Thymus (tissue), 11 donors: ENCODE measurements around the gene TMEM147. TPM values are rescaled to one million over a fixed set of nuclear protein-coding genes. Genes with fewer than 3 reads are reported as not detected.

ENCODE experiments used
- DNase-seq, 9 donors: peaks; one replicate each; pipeline ENCODE4 v3.0.0-alpha.2; 2013; ENCODE audit warnings: low spot score in 9 of 9, low read depth in 6 of 9, missing footprints in 1 of 9
- H3K27ac ChIP-seq, 2 donors: one replicate each; pipeline ENCODE4 v1.5.1; 2013; ENCODE audit warnings: control low read depth in 1 of 2, low read depth in 1 of 2, low read length in 1 of 2, mild to moderate bottlenecking in 1 of 2, moderate library complexity in 1 of 2
- H3K27me3 ChIP-seq, 2 donors: one replicate each; pipeline ENCODE4 v1.5.1; 2013; ENCODE audit warnings: low read length in 1 of 2; ENCODE audit not compliant: control insufficient read depth in 2 of 2, insufficient read depth in 1 of 2
- H3K36me3 ChIP-seq, 2 donors: one replicate each; pipeline ENCODE4 v1.5.1; 2013; ENCODE audit warnings: low read length in 1 of 2, mild to moderate bottlenecking in 1 of 2, moderate library complexity in 1 of 2; ENCODE audit not compliant: control insufficient read depth in 2 of 2, insufficient read depth in 2 of 2
- H3K4me1 ChIP-seq, 2 donors: one replicate each; pipeline ENCODE4 v1.5.1; 2013; ENCODE audit warnings: low read length in 2 of 2; ENCODE audit not compliant: control insufficient read depth in 2 of 2, insufficient read depth in 2 of 2
- H3K4me3 ChIP-seq, 2 donors: one replicate each; pipeline ENCODE4 v1.5.1; 2013; ENCODE audit warnings: low read length in 2 of 2, control low read depth in 1 of 2, mild to moderate bottlenecking in 1 of 2
- H3K9me3 ChIP-seq, 2 donors: one replicate each; pipeline ENCODE4 v1.5.1; 2013; ENCODE audit warnings: low read length in 1 of 2, mild to moderate bottlenecking in 1 of 2; ENCODE audit not compliant: control insufficient read depth in 2 of 2, insufficient read depth in 1 of 2
- WGBS: extraction: QIAGEN DNeasy Blood & Tissue Kit; methylation state at CpG from one replicate; pipeline ENCODE4 v1.1.7; 2013; 5-methylcytosine and 5-hydroxymethylcytosine counted together
- polyA plus RNA-seq: library from polyadenylated mRNA; stranded (reverse); fragments of 200-250 nt; gene quantifications from one replicate; pipeline ENCODE4 v1.2.3, GENCODE V29; 2013
- total RNA-seq: library from RNA; stranded (reverse); fragments of 120-200 nt; gene quantifications from one replicate; pipeline ENCODE4 v1.2.4, GENCODE V29; 2013
- donor health status: healthy.

Gene TMEM147
- total and polyA plus RNA-seq, 2 donors: 45.0 to 61.1 TPM

DNA sequence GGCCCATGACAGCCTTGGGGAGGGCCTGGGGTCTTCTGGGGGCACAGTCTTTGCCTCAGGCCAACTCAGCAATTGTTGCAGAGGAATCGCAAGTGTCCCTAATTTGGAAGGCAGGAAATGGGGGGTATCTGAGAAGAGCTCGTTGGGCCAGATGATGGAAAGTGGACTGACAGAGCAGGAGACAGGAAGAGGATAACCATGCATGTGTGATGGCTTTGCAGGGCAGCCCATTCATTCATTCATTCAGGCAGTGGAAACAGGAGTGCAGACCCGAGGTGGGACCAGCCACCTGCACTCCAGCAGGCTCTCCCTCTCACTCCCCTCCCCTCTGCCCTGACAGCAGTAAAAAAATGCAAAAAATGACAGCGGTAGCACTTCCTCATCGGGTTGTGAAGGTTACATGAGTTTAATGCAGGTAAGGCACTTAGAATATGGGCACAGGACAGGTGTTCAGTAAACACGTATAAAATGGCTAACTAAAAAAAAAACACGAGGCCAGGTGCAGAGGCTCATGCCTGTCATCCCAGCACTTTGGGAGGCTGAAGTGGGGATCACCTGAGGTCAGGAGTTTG is 5.0 kb upstream of the TMEM147 start:
- Histone ChIP-seq H3K4me1 (peaks cover 0 to 10% of the 10 kb centered on the region in 2 donors), H3K4me3 (no peak overlapping the region), H3K27ac (no peak overlapping the region), H3K9me3 (no peaks in the 10 kb centered on the region), H3K36me3 (no peaks in the 10 kb centered on the region), H3K27me3 (no peaks in the 10 kb centered on the region)
- 65% methylated on average over 7 of the region's 7 CpGs for whole genome bisulfite sequencing
- DNase-seq: no peak

DNA sequence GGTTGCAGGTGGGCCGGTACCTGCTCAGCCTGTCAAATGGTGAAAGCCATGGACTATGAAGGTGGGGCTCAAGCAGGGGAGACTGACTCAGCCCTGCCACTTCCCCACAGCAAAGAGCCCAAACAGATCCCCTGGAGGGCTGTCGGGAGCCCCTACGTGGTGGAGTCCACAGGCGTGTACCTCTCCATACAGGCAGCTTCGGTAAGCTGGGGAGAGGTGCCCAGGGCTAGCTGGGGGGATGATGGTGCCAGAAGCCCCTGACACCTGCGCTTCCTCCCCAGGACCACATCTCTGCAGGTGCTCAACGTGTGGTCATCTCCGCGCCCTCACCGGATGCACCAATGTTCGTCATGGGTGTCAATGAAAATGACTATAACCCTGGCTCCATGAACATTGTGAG is 3.2 kb upstream of the TMEM147 start:
- Histone ChIP-seq H3K27ac (no peak overlapping the region), H3K36me3 (peaks cover 0 to 3% of the 10 kb centered on the region in 2 donors), H3K4me3 (no peak overlapping the region), H3K9me3 (no peaks in the 10 kb centered on the region), H3K4me1 (peaks cover 8 to 23% of the 10 kb centered on the region in 2 donors), H3K27me3 (no peaks in the 10 kb centered on the region)
- 97% methylated on average over 11 of the region's 11 CpGs for WGBS
- no peak for DNase-seq

DNA sequence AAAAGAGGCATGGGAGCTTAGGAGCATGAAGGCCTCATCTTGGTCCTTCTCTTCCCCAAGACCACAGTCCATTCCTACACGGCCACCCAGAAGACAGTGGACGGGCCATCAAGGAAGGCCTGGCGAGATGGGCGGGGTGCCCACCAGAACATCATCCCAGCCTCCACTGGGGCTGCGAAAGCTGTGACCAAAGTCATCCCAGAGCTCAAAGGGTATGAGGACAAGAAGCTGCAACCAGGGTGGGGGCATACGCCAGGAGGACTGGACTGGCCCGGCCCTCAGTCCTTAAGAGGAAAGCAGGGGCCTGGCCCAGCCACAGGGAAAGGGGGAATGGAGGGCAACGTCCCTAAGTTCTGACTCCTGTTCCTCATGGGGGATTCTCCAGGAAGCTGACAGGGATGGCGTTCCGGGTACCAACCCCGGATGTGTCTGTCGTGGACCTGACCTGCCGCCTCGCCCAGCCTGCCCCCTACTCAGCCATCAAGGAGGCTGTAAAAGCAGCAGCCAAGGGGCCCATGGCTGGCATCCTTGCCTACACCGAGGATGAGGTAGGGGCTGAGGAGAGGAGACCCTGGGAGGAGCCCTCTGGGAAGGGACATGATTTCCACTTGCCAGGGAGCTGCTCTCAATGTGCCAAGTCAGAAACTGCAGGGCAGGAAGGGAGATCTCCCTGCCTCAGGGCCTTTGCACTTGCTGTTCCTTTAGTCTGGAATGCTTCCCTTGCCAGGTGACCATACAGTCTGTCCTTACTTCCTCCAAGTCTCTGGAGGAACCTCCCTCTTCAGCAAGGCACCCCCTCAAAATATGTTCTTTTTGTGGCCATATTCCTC is 1.9 kb upstream of the TMEM147 start:
- Histone ChIP-seq H3K36me3 (peaks cover 0 to 4% of the 10 kb centered on the region in 2 donors), H3K9me3 (no peaks in the 10 kb centered on the region), H3K4me3 (no peak overlapping the region), H3K27me3 (no peaks in the 10 kb centered on the region), H3K4me1 (peaks cover 8 to 23% of the 10 kb centered on the region in 2 donors), H3K27ac (no peak overlapping the region)
- WGBS: 98% methylated on average over 15 of the region's 15 CpGs
- no peak for DNase-seq

DNA sequence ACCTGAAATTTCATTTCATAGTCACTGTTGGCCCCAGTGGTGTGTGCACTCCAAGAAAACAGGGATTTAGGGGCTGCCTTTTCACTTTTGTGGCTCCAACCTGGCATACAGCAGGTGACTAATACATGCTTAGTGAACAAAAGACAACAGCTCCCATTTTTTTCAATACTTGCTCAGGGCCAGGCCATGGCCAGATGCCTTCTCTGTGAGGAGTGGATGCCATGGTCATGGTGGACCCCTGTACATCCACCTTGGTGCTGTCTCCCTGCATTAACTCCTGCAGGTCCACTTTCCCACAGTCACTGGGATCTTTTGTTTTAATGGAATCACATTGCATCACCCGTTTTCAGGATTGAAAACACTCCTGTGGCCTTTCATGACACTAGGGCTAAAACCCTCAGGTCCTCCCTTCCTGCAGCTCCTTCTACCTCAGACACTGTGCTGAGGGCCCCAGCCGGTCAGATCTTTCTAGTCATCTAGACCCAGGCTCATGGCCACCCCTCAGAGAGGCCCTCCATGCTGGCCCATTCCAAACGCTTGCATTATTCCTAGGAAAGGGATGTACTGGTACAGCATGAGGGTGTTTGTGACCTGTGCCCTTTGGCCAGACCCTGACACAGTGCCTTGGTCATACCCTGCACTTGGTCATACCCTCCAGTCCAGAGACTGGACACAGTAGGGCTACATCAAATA is 1.2 kb upstream of the TMEM147 start:
- peaks cover 0 to 4% of the 10 kb centered on the region in 2 donors for H3K36me3 ChIP-seq
- peak overlapping the region; percentile 65 to 92 for H3K4me3 ChIP-seq
- no peaks in the 10 kb centered on the region for H3K27me3 ChIP-seq
- 96% methylated on average over 3 of the region's 3 CpGs for WGBS
- no peak for DNase-seq
- peaks cover 8 to 23% of the 10 kb centered on the region in 2 donors for H3K4me1 ChIP-seq
- H3K9me3 ChIP-seq: no peaks in the 10 kb centered on the region
- H3K27ac ChIP-seq: no peak overlapping the region

DNA sequence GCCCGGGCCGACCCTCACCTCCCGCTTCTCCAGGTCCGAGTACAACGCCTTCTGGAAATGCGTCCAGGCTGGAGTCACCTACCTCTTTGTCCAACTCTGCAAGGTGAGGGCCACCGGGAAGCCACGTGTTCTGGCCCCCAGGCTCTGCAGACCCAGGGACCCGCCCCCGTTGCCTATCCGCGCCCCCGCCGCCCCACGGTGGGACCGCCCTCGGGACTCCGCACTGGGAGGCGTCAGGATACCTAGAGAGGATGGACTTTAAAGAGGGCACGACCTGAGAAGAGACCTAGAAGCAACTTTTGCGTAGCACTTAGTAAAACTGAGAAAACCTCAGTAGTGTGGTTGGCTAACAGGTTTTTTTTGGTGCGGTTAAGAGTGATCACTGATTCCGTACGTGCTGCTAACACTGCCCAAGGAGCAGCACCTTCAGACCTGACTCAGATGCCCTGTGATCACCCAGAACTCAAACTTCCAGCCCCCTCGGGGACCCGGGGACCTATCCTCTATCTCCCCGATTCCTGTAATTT is 492 bp downstream of the TMEM147 start:
- H3K27me3 ChIP-seq: no peaks in the 10 kb centered on the region
- 2% methylated on average over 27 of the region's 27 CpGs for WGBS
- peak overlapping the region in 1 of 2 donors; percentile 37 for H3K27ac ChIP-seq
- peak overlapping the region; percentile 65 to 92 for H3K4me3 ChIP-seq
- peaks cover 8 to 19% of the 10 kb centered on the region in 2 donors for H3K4me1 ChIP-seq
- H3K9me3 ChIP-seq: no peaks in the 10 kb centered on the region
- DNase-seq: no peak
- H3K36me3 ChIP-seq: peaks cover 0 to 4% of the 10 kb centered on the region in 2 donors

DNA sequence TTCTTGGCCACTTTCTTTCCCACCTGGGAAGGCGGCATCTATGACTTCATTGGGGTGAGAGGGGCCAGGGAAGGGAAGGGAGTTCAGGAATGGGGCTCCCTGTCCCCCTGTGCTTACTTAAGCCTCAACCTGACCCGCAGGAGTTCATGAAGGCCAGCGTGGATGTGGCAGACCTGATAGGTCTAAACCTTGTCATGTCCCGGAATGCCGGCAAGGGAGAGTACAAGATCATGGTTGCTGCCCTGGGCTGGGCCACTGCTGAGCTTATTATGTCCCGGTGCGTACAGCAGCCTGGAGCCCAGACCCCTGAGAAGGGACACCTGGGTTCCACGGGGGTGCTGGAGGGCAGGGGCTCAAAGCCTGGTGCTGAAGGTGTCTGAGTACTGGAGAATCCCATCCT is 1.1 kb downstream of the TMEM147 start:
- Histone ChIP-seq H3K4me3 (peak overlapping the region; percentile 65 to 92), H3K36me3 (peaks cover 0 to 4% of the 10 kb centered on the region in 2 donors), H3K27me3 (no peaks in the 10 kb centered on the region), H3K27ac (no peak overlapping the region), H3K9me3 (no peaks in the 10 kb centered on the region), H3K4me1 (peaks cover 8 to 19% of the 10 kb centered on the region in 2 donors)
- DNase-seq: no peak
- 96% methylated on average over 8 of the region's 8 CpGs for WGBS

DNA sequence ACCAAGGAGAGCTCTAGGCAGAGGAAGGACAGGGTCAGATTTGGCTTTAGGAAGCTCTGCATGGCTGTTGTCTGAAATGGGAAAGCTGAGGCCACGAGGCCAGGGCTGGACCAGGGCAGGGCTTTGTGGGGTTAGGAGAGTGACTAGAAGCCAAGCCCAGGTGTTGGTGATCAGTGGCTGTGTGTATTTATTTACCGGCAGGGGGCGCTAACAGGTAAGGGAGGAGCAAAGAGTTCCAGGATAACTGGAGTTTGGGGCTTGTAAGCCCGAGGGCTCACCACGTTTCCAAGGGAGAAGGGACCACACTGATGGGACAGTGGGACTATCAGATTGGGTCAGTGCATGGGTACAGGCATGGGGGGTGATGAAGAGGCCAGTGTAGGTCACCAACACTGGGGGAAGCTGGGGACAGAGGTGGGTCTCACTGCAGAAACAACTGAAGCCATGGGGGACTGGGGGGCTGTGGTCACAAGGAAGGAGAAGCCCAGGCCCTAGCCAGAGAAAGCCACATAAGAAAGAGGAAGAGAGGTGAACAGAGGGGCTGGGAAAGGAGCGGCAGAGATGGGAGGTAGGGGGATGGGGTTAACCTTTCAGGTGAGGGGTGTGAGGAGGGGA is 3.9 kb downstream of the TMEM147 start:
- Histone ChIP-seq H3K27ac (no peak overlapping the region), H3K4me1 (peaks cover 8 to 19% of the 10 kb centered on the region in 2 donors), H3K4me3 (no peak overlapping the region), H3K27me3 (no peaks in the 10 kb centered on the region), H3K9me3 (no peaks in the 10 kb centered on the region), H3K36me3 (peaks cover 0 to 4% of the 10 kb centered on the region in 2 donors)
- peak in 5 of 9 donors; percentile 43 to 78 (median 63) for DNase-seq
- 33% methylated on average over 6 of the region's 6 CpGs for WGBS

DNA sequence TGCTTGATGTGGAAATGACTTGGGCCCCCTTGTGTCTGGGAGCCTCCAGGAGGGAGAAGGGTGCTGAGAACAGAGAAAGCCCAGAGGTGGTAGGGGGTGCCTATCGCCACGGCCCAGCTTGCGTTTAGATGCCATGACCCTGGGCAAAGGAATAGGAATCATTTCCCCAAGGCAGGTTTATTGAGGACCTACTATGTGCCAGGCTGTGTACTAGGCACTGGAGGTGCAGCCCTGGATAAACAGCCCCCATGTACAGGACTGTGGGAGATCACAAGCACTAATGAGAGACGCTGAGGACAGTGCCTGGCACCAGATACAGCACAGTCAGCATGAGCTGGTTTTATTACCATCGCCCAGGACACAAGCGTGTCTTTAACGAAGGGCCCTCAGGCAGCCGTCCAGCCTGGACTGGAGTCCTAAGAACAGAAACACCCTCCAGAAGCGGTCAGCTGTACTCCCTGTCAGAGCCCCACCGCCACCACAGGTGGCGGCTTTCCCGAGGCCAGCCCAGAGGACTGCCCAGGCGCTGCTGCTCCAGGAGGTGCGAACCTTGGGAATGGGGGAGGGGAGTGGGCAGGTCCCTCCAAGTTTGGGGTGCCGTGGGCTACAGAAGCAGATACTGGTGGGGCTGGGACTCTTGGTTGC is 4.6 kb downstream of the TMEM147 start:
- H3K9me3 ChIP-seq: no peaks in the 10 kb centered on the region
- DNase-seq: no peak
- no peak overlapping the region for H3K4me3 ChIP-seq
- 96% methylated on average over 15 of the region's 15 CpGs for WGBS
- peaks cover 0 to 4% of the 10 kb centered on the region in 2 donors for H3K36me3 ChIP-seq
- H3K27me3 ChIP-seq: peaks cover 0 to 3% of the 10 kb centered on the region in 2 donors
- peaks cover 8 to 13% of the 10 kb centered on the region in 2 donors for H3K4me1 ChIP-seq
- H3K27ac ChIP-seq: no peak overlapping the region
